Peyer's patch (tissue), 4 donors: ENCODE measurements around the gene PNCK.

Experiments used
- CTCF ChIP-seq, 6 experiments: fragments of 450-650 bp in 4 of 6; fragments of 200-600 bp in 2 of 6; sonication (generic) in 1 of 6; IDR thresholded peaks; one replicate each; pipeline ENCODE4 v1.5.1; 2017 to 2019; ENCODE audit warnings: antibody characterized with exemption in 6 of 6, mild to moderate bottlenecking in 3 of 6, moderate library complexity in 1 of 6
- POLR2A ChIP-seq, 2 donors: fragments of 450-650 bp; IDR thresholded peaks; one replicate each; pipeline ENCODE4 v1.5.1; 2017; ENCODE audit warnings: antibody characterized with exemption in 2 of 2, mild to moderate bottlenecking in 2 of 2, moderate library complexity in 2 of 2

GRCh38 chrX:153688071-153688470 lies 14.5 kb upstream of the PNCK start:
- TF ChIP-seq CTCF (IDR thresholded peaks at IDR 0.05) (no peak), POLR2A (IDR thresholded peaks at IDR 0.05) (no peak)
